Esophagus squamous epithelium (tissue), 5 donors: ENCODE results near the gene DES. TPM values are rescaled to one million over a fixed set of nuclear protein-coding genes. Genes with fewer than 3 reads are reported as not detected.
A peak's percentile ranks its signal among the peaks of the same experiment; 100 is the strongest.

Source experiments
- DNase-seq: peaks from one replicate; lab custom pipeline; 2025; lab: John Stamatoyannopoulos, UW
- H3K27ac ChIP-seq, 4 donors: fragments of 200-600 bp; sonication (generic); one replicate each; pipeline ENCODE4 v1.5.1; 2016 to 2019; ENCODE audit warnings: mild to moderate bottlenecking in 1 of 4
- H3K27me3 ChIP-seq, 4 donors: fragments of 200-600 bp; sonication (generic); 1 replicate in 3 of 4; 2 replicates in 1 of 4; pipeline versions ENCODE4 v1.5.1 to v1.6.0; 2017 to 2021; ENCODE audit warnings: antibody characterized with exemption in 1 of 4
- H3K36me3 ChIP-seq, 3 donors: fragments of 200-600 bp; sonication (generic); one replicate each; pipeline ENCODE4 v1.5.1; 2016 to 2019
- H3K4me1 ChIP-seq, 3 donors: fragments of 200-600 bp; sonication (generic); one replicate each; pipeline ENCODE4 v1.5.1; 2017 to 2019
- H3K4me3 ChIP-seq, 4 donors: fragments of 200-600 bp; sonication (generic); 1 replicate in 3 of 4; 2 replicates in 1 of 4; pipeline ENCODE4 v1.5.1; 2016 to 2019; ENCODE audit warnings: mild to moderate bottlenecking in 2 of 4, moderate library complexity in 1 of 4
- H3K9me3 ChIP-seq, 3 donors: fragments of 200-600 bp; sonication (generic); one replicate each; pipeline ENCODE4 v1.5.1; 2016 to 2019
- POLR2A ChIP-seq, 4 donors: fragments of 450-650 bp; IDR thresholded peaks; one replicate each; pipeline ENCODE4 v1.6.1; 2017; ENCODE audit warnings: antibody characterized with exemption in 4 of 4, mild to moderate bottlenecking in 4 of 4, moderate library complexity in 3 of 4
- WGBS, 2 donors: methylation state at CpG; one replicate each; pipeline ENCODE4 v1.1.5; 2018; 5-methylcytosine and 5-hydroxymethylcytosine counted together
- intact Hi-C: fragments of 100-400 bp; cut with DNase I; formaldehyde crosslinking; loops from one replicate; pipeline ENCODE4 v1.15.0; 2022
- total RNA-seq, 4 donors: library from RNA; depleted of rRNA; stranded (reverse); fragments of >200 nt; gene quantifications; one replicate each; pipeline ENCODE4 v1.1.0, GENCODE V29; 2016
- TF ChIP-seq, protein P1 (sequence below), 6 experiments: fragments of 450-650 bp in 4 of 6; fragments of 200-600 bp in 2 of 6; sonication (generic) in 2 of 6; IDR thresholded peaks; one replicate each; pipeline ENCODE4 v1.5.1; 2016 to 2019; ENCODE audit warnings: antibody characterized with exemption in 6 of 6, mild to moderate bottlenecking in 4 of 6, moderate library complexity in 4 of 6
- donor health status: DM: yes; HTN: yes; CAD: no.

The DES gene
- total RNA-seq, 4 donors from 2014 or later = 120 to 2,698 (median 303) TPM

DNA sequence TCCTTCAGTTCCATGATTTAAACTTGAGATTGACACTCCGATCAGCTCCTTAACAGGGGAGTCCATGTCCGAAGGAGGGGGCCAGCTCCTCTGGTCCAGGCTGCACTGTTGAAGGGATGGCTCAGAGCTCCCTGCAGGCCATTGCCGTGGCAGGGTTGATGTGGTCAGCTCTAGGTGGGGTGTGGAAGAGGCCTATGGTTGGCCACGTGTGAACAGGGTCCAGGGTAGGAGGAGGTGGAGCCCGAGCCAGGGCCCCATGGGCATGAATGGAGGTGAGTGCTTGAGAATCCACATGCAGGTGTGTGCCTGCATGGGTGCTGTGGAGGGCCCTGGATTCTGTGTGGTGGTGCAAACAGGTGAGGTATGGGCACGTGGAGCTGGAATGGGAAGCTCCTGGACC is 17.5 kb downstream of the DES start:
- Histone ChIP-seq H3K27me3 (peaks cover 0 to 60% (median 8%) of the 10 kb centered on the region in 4 donors), H3K4me1 (peaks cover 0 to 22% (median 9%) of the 10 kb centered on the region in 3 donors), H3K36me3 (no peaks in the 10 kb centered on the region), H3K27ac (peak overlapping the region; percentile 65 to 90 (median 85)), H3K9me3 (no peaks in the 10 kb centered on the region), H3K4me3 (peak overlapping the region in 2 of 4 donors; percentile 22 to 57)
- intact Hi-C loops = no loop called here
- no peak for TF ChIP-seq POLR2A (IDR thresholded peaks at IDR 0.05)
- TF ChIP-seq, protein P1, sequence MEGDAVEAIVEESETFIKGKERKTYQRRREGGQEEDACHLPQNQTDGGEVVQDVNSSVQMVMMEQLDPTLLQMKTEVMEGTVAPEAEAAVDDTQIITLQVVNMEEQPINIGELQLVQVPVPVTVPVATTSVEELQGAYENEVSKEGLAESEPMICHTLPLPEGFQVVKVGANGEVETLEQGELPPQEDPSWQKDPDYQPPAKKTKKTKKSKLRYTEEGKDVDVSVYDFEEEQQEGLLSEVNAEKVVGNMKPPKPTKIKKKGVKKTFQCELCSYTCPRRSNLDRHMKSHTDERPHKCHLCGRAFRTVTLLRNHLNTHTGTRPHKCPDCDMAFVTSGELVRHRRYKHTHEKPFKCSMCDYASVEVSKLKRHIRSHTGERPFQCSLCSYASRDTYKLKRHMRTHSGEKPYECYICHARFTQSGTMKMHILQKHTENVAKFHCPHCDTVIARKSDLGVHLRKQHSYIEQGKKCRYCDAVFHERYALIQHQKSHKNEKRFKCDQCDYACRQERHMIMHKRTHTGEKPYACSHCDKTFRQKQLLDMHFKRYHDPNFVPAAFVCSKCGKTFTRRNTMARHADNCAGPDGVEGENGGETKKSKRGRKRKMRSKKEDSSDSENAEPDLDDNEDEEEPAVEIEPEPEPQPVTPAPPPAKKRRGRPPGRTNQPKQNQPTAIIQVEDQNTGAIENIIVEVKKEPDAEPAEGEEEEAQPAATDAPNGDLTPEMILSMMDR (IDR thresholded peaks at IDR 0.05) = no peak
- WGBS, 2 donors = 83 to 93% methylated on average over 4 to 5 of the region's 6 CpGs
- DNase-seq = no peak

DNA sequence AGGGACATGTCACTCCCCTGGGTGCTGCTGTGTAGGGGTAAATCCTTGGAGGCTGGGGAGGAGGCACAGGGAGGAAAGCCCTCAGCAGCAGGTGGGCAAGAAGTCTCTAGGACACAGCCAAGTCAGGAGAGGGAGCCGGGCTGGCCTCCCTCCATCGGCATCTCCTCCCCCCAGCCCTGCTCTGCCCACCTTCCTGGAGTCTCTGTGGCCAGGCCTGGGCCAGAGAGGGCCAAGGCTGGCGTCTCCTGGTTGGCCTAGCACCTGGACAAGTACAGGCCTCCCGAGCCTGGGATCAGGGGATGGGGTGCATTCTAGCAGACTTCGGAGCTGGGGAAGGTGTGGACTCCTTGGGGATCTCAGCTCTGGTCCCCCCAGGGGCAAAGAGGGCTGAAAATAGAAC is 18.3 kb downstream of the DES start:
- Histone ChIP-seq H3K27ac (peak overlapping the region; percentile 24 to 90 (median 85)), H3K27me3 (peaks cover 0 to 67% (median 8%) of the 10 kb centered on the region in 4 donors), H3K4me3 (no peak overlapping the region), H3K4me1 (peaks cover 5 to 28% (median 9%) of the 10 kb centered on the region in 3 donors), H3K9me3 (no peaks in the 10 kb centered on the region), H3K36me3 (no peaks in the 10 kb centered on the region)
- no peak for DNase-seq
- intact Hi-C loops = no loop called here
- no peak for TF ChIP-seq POLR2A (IDR thresholded peaks at IDR 0.05)
- TF ChIP-seq, protein P1 (IDR thresholded peaks at IDR 0.05) = no peak
- WGBS, 2 donors = 84 to 95% methylated on average over 3 to 5 of the region's 5 CpGs

DNA sequence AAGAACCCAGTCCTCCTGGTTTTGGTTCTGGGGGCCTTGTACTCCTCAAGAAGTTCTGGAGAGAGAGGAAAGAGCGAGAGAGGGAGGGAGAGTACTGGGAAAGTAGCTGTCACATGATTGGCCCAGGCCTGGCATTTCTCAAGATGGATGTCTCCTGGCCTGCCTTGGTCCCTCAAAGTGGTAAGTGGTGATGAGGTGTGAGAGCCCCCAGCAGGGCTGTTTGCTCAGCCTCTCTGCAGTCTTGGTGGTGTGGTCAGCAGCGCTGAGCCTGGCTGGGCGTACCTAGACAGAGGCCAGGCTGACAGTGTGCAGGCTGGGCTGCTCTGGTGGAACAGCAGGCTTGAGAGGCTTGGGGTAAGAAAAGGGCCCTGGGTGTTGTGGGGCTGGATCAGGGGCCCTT is 19.0 kb downstream of the DES start:
- WGBS, 2 donors = 83 to 94% methylated on average over 1 of the region's 3 CpGs
- Histone ChIP-seq H3K27me3 (peaks cover 0 to 73% (median 8%) of the 10 kb centered on the region in 4 donors), H3K27ac (peak overlapping the region; percentile 24 to 90 (median 85)), H3K36me3 (no peaks in the 10 kb centered on the region), H3K9me3 (no peaks in the 10 kb centered on the region), H3K4me3 (no peak overlapping the region), H3K4me1 (peaks cover 6 to 35% (median 12%) of the 10 kb centered on the region in 3 donors)
- no peak for DNase-seq
- intact Hi-C loops = no loop called here
- TF ChIP-seq POLR2A (IDR thresholded peaks at IDR 0.05) = no peak
- TF ChIP-seq, protein P1 (IDR thresholded peaks at IDR 0.05) = no peak

DNA sequence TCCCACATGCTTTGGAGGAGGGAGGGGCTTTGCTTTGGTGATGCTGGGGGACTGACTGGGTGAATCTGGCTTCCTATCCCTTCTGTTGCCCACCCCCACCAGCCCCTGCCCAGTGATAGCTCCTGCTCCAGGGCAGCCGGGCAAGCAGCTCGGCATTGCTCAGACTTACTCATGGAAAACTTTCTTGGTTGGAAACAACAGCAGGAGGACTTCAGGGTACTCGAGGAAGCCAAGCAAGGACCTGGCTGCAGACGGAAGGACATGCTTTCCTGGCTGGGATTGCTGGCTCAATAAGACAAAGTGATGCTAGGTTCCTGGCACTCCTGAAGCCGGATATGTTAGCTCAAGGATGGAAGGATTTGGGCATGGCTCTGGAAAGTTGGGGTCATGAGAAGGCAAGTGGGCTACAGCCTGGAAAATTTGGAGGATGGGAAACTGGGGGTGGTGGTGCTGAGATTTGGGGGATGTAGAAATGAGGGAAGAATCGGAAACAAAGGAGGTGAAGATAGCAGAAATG is 19.6 kb downstream of the DES start:
- DNase-seq = no peak
- TF ChIP-seq, protein P1 (IDR thresholded peaks at IDR 0.05) = no peak
- no peak for TF ChIP-seq POLR2A (IDR thresholded peaks at IDR 0.05)
- Histone ChIP-seq H3K27me3 (peaks cover 0 to 79% (median 8%) of the 10 kb centered on the region in 4 donors), H3K27ac (peak overlapping the region in 3 of 4 donors; percentile 82 to 90 (median 88)), H3K4me3 (no peak overlapping the region), H3K4me1 (peaks cover 6 to 41% (median 14%) of the 10 kb centered on the region in 3 donors), H3K36me3 (no peaks in the 10 kb centered on the region), H3K9me3 (no peaks in the 10 kb centered on the region)
- WGBS, 2 donors = 62 to 64% methylated on average over 3 to 4 of the region's 6 CpGs
- intact Hi-C loops = no loop called here

DNA sequence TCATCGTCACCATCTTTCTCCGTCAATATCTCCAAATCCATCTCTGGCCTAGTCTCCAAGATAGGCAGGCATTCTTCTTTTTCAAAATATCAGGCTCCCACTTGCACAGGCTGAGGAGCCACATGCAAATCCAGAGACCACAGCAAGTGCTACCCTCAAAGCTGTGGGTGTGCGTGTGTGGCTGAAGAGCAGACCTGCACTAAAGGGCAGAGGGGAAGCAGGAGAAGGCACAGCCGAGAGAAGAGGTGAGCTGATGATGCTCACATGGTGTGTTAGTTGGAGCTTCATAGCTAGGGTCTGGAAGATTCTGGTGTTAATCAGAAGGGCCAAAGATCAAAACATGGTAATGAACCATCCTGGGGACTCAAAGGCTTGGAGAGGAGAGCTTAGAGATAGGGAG is 20.3 kb downstream of the DES start:
- Histone ChIP-seq H3K4me3 (no peak overlapping the region), H3K9me3 (no peaks in the 10 kb centered on the region), H3K27me3 (peaks cover 0 to 86% (median 8%) of the 10 kb centered on the region in 4 donors), H3K4me1 (peaks cover 6 to 48% (median 14%) of the 10 kb centered on the region in 3 donors), H3K36me3 (no peaks in the 10 kb centered on the region), H3K27ac (peak overlapping the region in 3 of 4 donors; percentile 82 to 90 (median 88))
- intact Hi-C loops = no loop called here
- TF ChIP-seq, protein P1 (IDR thresholded peaks at IDR 0.05) = no peak
- TF ChIP-seq POLR2A (IDR thresholded peaks at IDR 0.05) = no peak
- DNase-seq = no peak
- 69 to 84% methylated on average over 4 of the region's 4 CpGs for WGBS, 2 donors
